Stimulated activated CD4-positive, alpha-beta T cell treated with anti-CD3 and anti-CD28 coated beads, Interleukin-4, amount 100 ng/mL, for 24 hours (primary cell): ENCODE results near the gene TMEM129.
A peak's percentile ranks its signal among the peaks of the same experiment; 100 is the strongest.
"Not testable (repeated sequence)": the region's sequence is repeated elsewhere in the genome, so short reads cannot be mapped to it uniquely, and the experiment has no call there.

Source experiments
- DNase-seq: peaks from one replicate; pipeline ENCODE4 v3.0.0-alpha.2; 2020

TMEM129 gene

GRCh38 chr4:1690698-1691097, 30.4 kb downstream of the TMEM129 start:
- DNase-seq = no peak

- no peak for DNase-seq
Observed at GRCh38 chr4:1686440-1687036, 34.6 kb downstream of the TMEM129 start.

GRCh38 chr4:1685235-1686150, 35.6 kb downstream of the TMEM129 start:
- DNase-seq = no peak

- DNase-seq = peak; percentile 93
Observed at GRCh38 chr4:1684506-1685234, 36.5 kb downstream of the TMEM129 start.

GRCh38 chr4:1683736-1684505, 37.2 kb downstream of the TMEM129 start, which contains the start of gene FAM53A:
TSS of gene FAM53A (minus strand) at chr4:1684313. CDS start at chr4:1668741, 15,572 bp downstream.
- peak; percentile 20 for DNase-seq

- no peak for DNase-seq
Observed at GRCh38 chr4:1683261-1683735, 37.8 kb downstream of the TMEM129 start.

- DNase-seq = no peak
Observed at GRCh38 chr4:1682860-1683259, 38.3 kb downstream of the TMEM129 start.

- no peak for DNase-seq
Observed at GRCh38 chr4:1678244-1678643, 42.9 kb downstream of the TMEM129 start.

GRCh38 chr4:1676605-1677525, 44.3 kb downstream of the TMEM129 start:
- DNase-seq = no peak

GRCh38 chr4:1675802-1676137, 45.4 kb downstream of the TMEM129 start:
- DNase-seq = no peak

- no peak for DNase-seq
Observed at GRCh38 chr4:1675136-1675801, 45.9 kb downstream of the TMEM129 start.

GRCh38 chr4:1674682-1675081, 46.4 kb downstream of the TMEM129 start:
- DNase-seq = no peak

GRCh38 chr4:1673671-1674070, 47.5 kb downstream of the TMEM129 start:
- no peak for DNase-seq

- not testable (repeated sequence) for DNase-seq
Observed at GRCh38 chr4:1671011-1671410, 50.1 kb downstream of the TMEM129 start.

- DNase-seq = no peak
Observed at GRCh38 chr4:1670279-1670678, 50.8 kb downstream of the TMEM129 start.

- no peak for DNase-seq
Observed at GRCh38 chr4:1669850-1670249, 51.3 kb downstream of the TMEM129 start.

GRCh38 chr4:1669270-1669669, 51.9 kb downstream of the TMEM129 start:
- no peak for DNase-seq

- no peak for DNase-seq
Observed at GRCh38 chr4:1668488-1668840, 52.7 kb downstream of the TMEM129 start.

- DNase-seq = no peak
Observed at GRCh38 chr4:1667273-1667672, 53.9 kb downstream of the TMEM129 start.

- no peak for DNase-seq
Observed at GRCh38 chr4:1666391-1666790, 54.7 kb downstream of the TMEM129 start.
